Brain microvascular endothelial cell (primary cell): ENCODE data around the gene FXYD6.

ENCODE experiments used
- DNase-seq: peaks from one replicate; pipeline ENCODE4 v3.0.0-alpha.2; 2020
- H3K27ac ChIP-seq: fragments of 250-450 bp; sonication (Bioruptor Pico); 2 replicates; pipeline ENCODE4 v1.5.1; 2020; ENCODE audit warnings: mild to moderate bottlenecking, moderate library complexity
- H3K27me3 ChIP-seq: fragments of 250-450 bp; sonication (Bioruptor Pico); replicated peaks from 2 replicates; pipeline ENCODE4 v1.5.1; 2020; ENCODE audit warnings: mild to moderate bottlenecking
- H3K36me3 ChIP-seq: fragments of 250-450 bp; sonication (Bioruptor Pico); replicated peaks from 2 replicates; pipeline ENCODE4 v1.5.1; 2020; ENCODE audit warnings: mild to moderate bottlenecking
- H3K4me3 ChIP-seq: 2 replicates; pipeline ENCODE4 v1.5.1; 2011; ENCODE audit warnings: low read depth, mild to moderate bottlenecking, control low read depth, low read length, moderate library complexity
- CTCF ChIP-seq: IDR thresholded peaks from 2 replicates; pipeline ENCODE4 v1.5.1; 2011; ENCODE audit warnings: low read depth, mild to moderate bottlenecking, moderate library complexity, low read length, control low read depth, inconsistent platforms; ENCODE audit errors: missing control alignments
- in situ Hi-C: cut with HindIII; loops from 2 replicates; pipeline ENCODE4 v1.10.0; 2017; ENCODE audit warnings: low sequenced_read_pairs, low pct_ligation_motif_present

FXYD6 gene

GRCh38 chr11:117879516-117880480 is 3.3 kb upstream of the FXYD6 start:
- no peak for TF ChIP-seq CTCF
- Histone ChIP-seq H3K27me3 (peaks cover 34% of the 10 kb centered on the region), H3K4me3 (no peak overlapping the region), H3K36me3 (no peaks in the 10 kb centered on the region), H3K27ac (no peak overlapping the region)
- in situ Hi-C loops, result no loop called here
- no peak for DNase-seq

GRCh38 chr11:117878939-117879475 is 2.5 kb upstream of the FXYD6 start:
- no peak overlapping the region for H3K27ac ChIP-seq
- DNase-seq, result no peak
- no peaks in the 10 kb centered on the region for H3K36me3 ChIP-seq
- TF ChIP-seq CTCF, result no peak
- in situ Hi-C loops, result no loop called here
- H3K27me3 ChIP-seq, result peaks cover 41% of the 10 kb centered on the region
- no peak overlapping the region for H3K4me3 ChIP-seq

- peaks cover 47% of the 10 kb centered on the region for H3K27me3 ChIP-seq
Measured at GRCh38 chr11:117878314-117878938, 2.0 kb upstream of the FXYD6 start.

DNA sequence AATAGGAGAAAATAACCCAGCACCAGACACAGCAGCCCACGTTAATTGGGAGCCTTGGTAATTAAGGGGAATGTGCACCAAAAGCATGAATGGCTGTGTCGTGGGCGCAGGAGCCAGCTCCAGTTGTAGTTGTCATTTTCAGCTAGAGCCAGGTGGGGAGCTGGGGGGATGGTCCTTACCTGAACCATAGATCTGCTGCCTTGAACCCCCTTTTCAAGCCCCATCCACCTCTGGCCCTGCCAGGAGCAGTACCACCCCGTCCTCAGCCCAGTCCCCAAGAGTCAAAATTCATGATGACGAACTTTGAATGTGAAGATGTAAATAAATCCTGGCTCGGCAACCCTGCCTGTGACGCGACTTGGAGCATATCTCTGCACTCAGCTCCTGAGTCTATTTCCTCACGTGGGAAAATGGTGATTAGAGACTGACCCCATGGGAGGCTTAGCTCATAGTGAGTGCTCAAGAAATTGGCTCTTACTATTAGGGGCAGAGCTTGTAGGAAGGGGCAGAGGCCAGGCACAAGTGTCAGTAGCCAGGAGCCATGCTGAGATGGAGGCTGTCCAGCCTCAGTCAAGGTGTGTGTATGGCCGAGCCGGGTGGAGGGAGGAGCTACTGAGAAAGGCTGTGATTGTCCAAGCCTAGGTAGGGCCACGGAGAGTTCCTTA is 794 bp upstream of the FXYD6 start:
- no peak for TF ChIP-seq CTCF
- peaks cover 59% of the 10 kb centered on the region for H3K27me3 ChIP-seq
- DNase-seq, result no peak
- no peak overlapping the region for H3K4me3 ChIP-seq
- in situ Hi-C loops, result no loop called here
- H3K36me3 ChIP-seq, result no peaks in the 10 kb centered on the region
- no peak overlapping the region for H3K27ac ChIP-seq

More at GRCh38 chr11:117878314-117878938, 2.0 kb upstream of the FXYD6 start:
- no peak for DNase-seq
- Histone ChIP-seq H3K4me3 (no peak overlapping the region), H3K36me3 (no peaks in the 10 kb centered on the region), H3K27ac (no peak overlapping the region)
- in situ Hi-C loops, result no loop called here
- no peak for TF ChIP-seq CTCF

DNA sequence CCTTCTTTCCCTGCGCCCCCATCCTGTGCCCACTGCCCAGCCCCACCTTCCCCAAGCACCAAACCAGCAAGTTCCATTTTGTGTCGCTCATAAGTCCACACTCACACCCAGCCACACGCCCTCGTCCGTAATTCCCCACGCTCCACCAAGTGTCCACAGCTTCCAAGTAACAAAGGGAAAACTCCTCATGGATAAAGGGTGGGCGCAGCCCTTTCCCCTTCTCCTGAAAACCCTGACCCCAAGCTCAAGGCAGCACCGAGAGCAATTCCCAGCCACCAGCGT is 458 bp downstream of the FXYD6 start:
- Histone ChIP-seq H3K4me3 (peak overlapping the region; percentile 36), H3K36me3 (no peaks in the 10 kb centered on the region), H3K27ac (no peak overlapping the region), H3K27me3 (peaks cover 65% of the 10 kb centered on the region)
- in situ Hi-C loops, result no loop called here
- TF ChIP-seq CTCF, result no peak
- DNase-seq, result no peak
